Adrenal gland (tissue), 12 donors: ENCODE data around the gene ADAMTS6. TPM values are rescaled to one million over a fixed set of nuclear protein-coding genes. Genes with fewer than 3 reads are reported as not detected.

ENCODE experiments used
- DNase-seq, 7 donors: peaks; one replicate each; pipeline ENCODE4 v3.0.0-alpha.2; 2019 to 2020
- H3K27ac ChIP-seq, 5 donors: fragments of 200-600 bp; sonication (generic) in 4 of 5; 1 replicate in 3 of 5; 2 replicates in 2 of 5; pipeline versions ENCODE4 v1.5.1 to v1.8.0; 2016 to 2020; ENCODE audit warnings: mild to moderate bottlenecking in 1 of 5
- H3K27me3 ChIP-seq: fragments of 200-600 bp; 2 replicates; pipeline ENCODE4 v1.8.0; 2021
- H3K36me3 ChIP-seq, 2 donors: fragments of 200-600 bp; replicated peaks in 1 of 2; 1 replicate in 1 of 2; 2 replicates in 1 of 2; pipeline versions ENCODE4 v1.5.1 to v1.8.0; 2018 to 2022
- H3K4me1 ChIP-seq, 2 donors: fragments of 200-600 bp; replicated peaks in 1 of 2; 1 replicate in 1 of 2; 2 replicates in 1 of 2; pipeline versions ENCODE4 v1.5.1 to v1.8.0; 2018 to 2021
- H3K4me3 ChIP-seq, 4 donors: fragments of 200-600 bp; sonication (generic) in 3 of 4; one replicate each; pipeline ENCODE4 v1.5.1; 2016 to 2018
- H3K9me3 ChIP-seq, 3 donors: fragments of 200-600 bp; sonication (generic) in 1 of 3; replicated peaks in 1 of 3; 1 replicate in 2 of 3; 2 replicates in 1 of 3; pipeline versions ENCODE4 v1.5.1 to v1.8.0; 2016 to 2021
- CTCF ChIP-seq, 6 experiments: fragments of 450-650 bp in 4 of 6; fragments of 200-600 bp in 2 of 6; sonication (generic) in 1 of 6; IDR thresholded peaks; 1 replicate in 5 of 6; 2 replicates in 1 of 6; pipeline versions ENCODE4 v1.5.1 to v1.8.0; 2016 to 2021; ENCODE audit warnings: antibody characterized with exemption in 6 of 6, mild to moderate bottlenecking in 2 of 6, moderate library complexity in 1 of 6
- POLR2A ChIP-seq, 2 donors: fragments of 450-650 bp; IDR thresholded peaks; one replicate each; pipeline ENCODE4 v1.6.1; 2017; ENCODE audit warnings: antibody characterized with exemption in 2 of 2, mild to moderate bottlenecking in 2 of 2, moderate library complexity in 1 of 2
- WGBS, 4 donors: extraction: QIAGEN DNeasy Blood & Tissue Kit in 2 of 4; methylation state at CpG; one replicate each; pipeline versions ENCODE4 v1.1.5 to v1.1.7; 2013 to 2017; 5-methylcytosine and 5-hydroxymethylcytosine counted together
- intact Hi-C, 2 donors: fragments of 100-400 bp; cut with DNase I; formaldehyde crosslinking; loops; one replicate each; pipeline versions ENCODE4 v1.14.1 to v1.15.0; 2022 to 2023
- polyA plus RNA-seq, 3 donors: library from polyadenylated mRNA; stranded (reverse); fragments of 200-250 nt in 2 of 3; fragments of 350-450 nt in 1 of 3; fragmentation: Illumina TruSeq in 1 of 3; extraction: RNeasy Lipid Tissue Mini Kit (QIAGEN cat#74804) in 1 of 3; gene quantifications; one replicate each; pipeline ENCODE4 v1.2.3, GENCODE V29; 2013 to 2014
- total RNA-seq, 9 donors: library from RNA; depleted of rRNA in 4 of 9; stranded (reverse); fragments of >200 nt in 4 of 9; fragments of 120-200 nt in 1 of 9; fragmentation: NEBNext Ultra II Directional in 1 of 9; extraction: Animal tissue kit (Norgen Biotek cat#: 25700) in 1 of 9; gene quantifications; one replicate each; pipeline versions ENCODE4 v1.1.0 to v1.2.4, GENCODE V29; 2013 to 2023
- donor health status: healthy with polysubstance abuse.
- donor health status: Bipolar disorder and iron deficiency.
- donor health status: DM: yes; HTN: yes; CAD: no.
- donor health status: DM: no; HTN: no; CAD: no.
- donor health status: DM: no; HTN: no; CAD: no.
- donor health status: DM: yes; HTN: yes; CAD: no.

ADAMTS6 gene
- total and polyA plus RNA-seq, 12 donors = 0.24 to 11.9 (median 0.89) TPM

- no peak for TF ChIP-seq CTCF (IDR thresholded peaks at IDR 0.05)
- TF ChIP-seq POLR2A (IDR thresholded peaks at IDR 0.05) = no peak
- 53 to 78% (median 66%) methylated on average over 3 of the region's 3 CpGs for WGBS, 4 donors
- no peaks in the 10 kb centered on the region for H3K36me3 ChIP-seq
- DNase-seq = no peak
- H3K27me3 ChIP-seq = no peaks in the 10 kb centered on the region
- no peaks in the 10 kb centered on the region for H3K9me3 ChIP-seq
- no peaks in the 10 kb centered on the region for H3K4me1 ChIP-seq
- H3K4me3 ChIP-seq = no peak overlapping the region
- intact Hi-C loops = no loop called here
- H3K27ac ChIP-seq = no peak overlapping the region
These were observed 281.6 kb downstream of the ADAMTS6 start for GRCh38 chr5:65199993-65200675.

- WGBS, 4 donors = 81 to 95% (median 88%) methylated on average over 3 of the region's 3 CpGs
These were observed 283.1 kb downstream of the ADAMTS6 start for GRCh38 chr5:65198456-65199120.

GRCh38 chr5:65197531-65198455, 283.9 kb downstream of the ADAMTS6 start:
- Histone ChIP-seq H3K36me3 (no peaks in the 10 kb centered on the region), H3K4me3 (no peak overlapping the region)
- 76 to 80% (median 78%) methylated on average over 5 of the region's 5 CpGs for WGBS, 4 donors

More at GRCh38 chr5:65198456-65199120, 283.1 kb downstream of the ADAMTS6 start:
- intact Hi-C loops = no loop called here
- no peak overlapping the region for H3K4me3 ChIP-seq
- H3K4me1 ChIP-seq = no peaks in the 10 kb centered on the region
- H3K27me3 ChIP-seq = no peaks in the 10 kb centered on the region
- H3K9me3 ChIP-seq = no peaks in the 10 kb centered on the region
- H3K36me3 ChIP-seq = no peaks in the 10 kb centered on the region
- no peak for DNase-seq
- no peak overlapping the region for H3K27ac ChIP-seq
- TF ChIP-seq POLR2A (IDR thresholded peaks at IDR 0.05) (no peak), CTCF (IDR thresholded peaks at IDR 0.05) (no peak)

More at GRCh38 chr5:65197531-65198455, 283.9 kb downstream of the ADAMTS6 start:
- no peak for TF ChIP-seq CTCF (IDR thresholded peaks at IDR 0.05)
- no peak for TF ChIP-seq POLR2A (IDR thresholded peaks at IDR 0.05)
- Histone ChIP-seq H3K9me3 (no peaks in the 10 kb centered on the region), H3K27ac (no peak overlapping the region), H3K27me3 (no peaks in the 10 kb centered on the region), H3K4me1 (no peaks in the 10 kb centered on the region)
- intact Hi-C loops = no loop called here
- no peak for DNase-seq
